D721Med (cell line): ENCODE results near the gene OR2T6.

Source experiments
- DNase-seq: peaks from one replicate; pipeline ENCODE4 v3.0.0; 2011; ENCODE audit warnings: low spot score; ENCODE audit not compliant: insufficient read length
- FAIRE-seq: peaks from 2 replicates; lab custom pipeline; 2011; peaks lifted over from hg19 to GRCh38; lab: Jason Lieb, UNC
- TF ChIP-seq, protein P1 (sequence below): IDR thresholded peaks from 2 replicates; pipeline ENCODE4 v1.5.1; 2012; ENCODE audit warnings: mild to moderate bottlenecking, control low read depth; ENCODE audit not compliant: insufficient read depth; ENCODE audit errors: missing control alignments

The OR2T6 gene, protein sequence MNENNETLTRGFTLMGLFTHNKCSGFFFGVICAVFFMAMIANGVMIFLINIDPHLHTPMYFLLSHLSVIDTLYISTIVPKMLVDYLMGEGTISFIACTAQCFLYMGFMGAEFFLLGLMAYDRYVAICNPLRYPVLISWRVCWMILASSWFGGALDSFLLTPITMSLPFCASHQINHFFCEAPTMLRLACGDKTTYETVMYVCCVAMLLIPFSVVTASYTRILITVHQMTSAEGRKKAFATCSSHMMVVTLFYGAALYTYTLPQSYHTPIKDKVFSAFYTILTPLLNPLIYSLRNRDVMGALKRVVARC

DNA sequence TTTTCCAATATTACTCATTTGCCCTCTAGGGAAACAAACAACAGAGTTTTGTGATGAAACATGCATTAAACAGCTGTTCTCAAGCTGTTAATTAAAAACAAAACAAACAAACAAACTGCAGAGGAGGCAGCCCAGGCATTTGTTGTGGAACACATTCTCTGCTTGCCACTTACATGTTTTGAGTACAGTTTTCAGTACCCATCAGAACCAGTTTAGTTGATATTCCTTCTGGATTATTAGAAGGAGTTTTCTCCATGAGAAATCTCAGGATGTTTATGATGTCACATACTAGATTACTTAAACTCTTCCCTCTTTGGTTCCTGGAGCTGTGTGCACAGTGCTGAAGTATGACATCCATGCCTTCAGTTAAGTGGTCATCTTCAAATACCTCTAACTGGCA lies at the start of gene OR2T6:
Gene OR2T6, plus strand, starts transcription at position 301 of the 400 bp plus-strand sequence. CDS start 11,863 bp downstream, outside the sequence.
- FAIRE-seq = no peak
- TF ChIP-seq, protein P1, sequence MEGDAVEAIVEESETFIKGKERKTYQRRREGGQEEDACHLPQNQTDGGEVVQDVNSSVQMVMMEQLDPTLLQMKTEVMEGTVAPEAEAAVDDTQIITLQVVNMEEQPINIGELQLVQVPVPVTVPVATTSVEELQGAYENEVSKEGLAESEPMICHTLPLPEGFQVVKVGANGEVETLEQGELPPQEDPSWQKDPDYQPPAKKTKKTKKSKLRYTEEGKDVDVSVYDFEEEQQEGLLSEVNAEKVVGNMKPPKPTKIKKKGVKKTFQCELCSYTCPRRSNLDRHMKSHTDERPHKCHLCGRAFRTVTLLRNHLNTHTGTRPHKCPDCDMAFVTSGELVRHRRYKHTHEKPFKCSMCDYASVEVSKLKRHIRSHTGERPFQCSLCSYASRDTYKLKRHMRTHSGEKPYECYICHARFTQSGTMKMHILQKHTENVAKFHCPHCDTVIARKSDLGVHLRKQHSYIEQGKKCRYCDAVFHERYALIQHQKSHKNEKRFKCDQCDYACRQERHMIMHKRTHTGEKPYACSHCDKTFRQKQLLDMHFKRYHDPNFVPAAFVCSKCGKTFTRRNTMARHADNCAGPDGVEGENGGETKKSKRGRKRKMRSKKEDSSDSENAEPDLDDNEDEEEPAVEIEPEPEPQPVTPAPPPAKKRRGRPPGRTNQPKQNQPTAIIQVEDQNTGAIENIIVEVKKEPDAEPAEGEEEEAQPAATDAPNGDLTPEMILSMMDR = no peak
- no peak for DNase-seq

DNA sequence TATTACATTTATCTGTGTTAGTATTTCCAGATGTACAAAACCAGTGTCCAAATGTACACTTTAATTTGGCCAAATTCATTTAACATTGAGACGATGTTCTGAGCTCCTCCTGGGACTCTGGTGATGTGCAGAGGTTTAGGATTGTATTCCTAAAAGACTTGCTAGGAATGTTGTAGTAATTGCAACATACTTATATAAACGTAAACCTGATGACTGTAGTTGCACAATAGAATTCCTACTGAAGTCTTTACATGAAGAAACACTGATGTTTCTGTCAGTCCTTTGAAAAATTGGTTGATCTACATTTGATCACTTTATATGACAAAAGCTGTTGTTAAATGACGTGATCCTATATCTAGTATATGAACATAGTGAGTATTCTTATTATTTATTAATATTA lies 32.1 kb upstream of the OR2T6 start:
- no peak for DNase-seq
- no peak for FAIRE-seq
- TF ChIP-seq, protein P1 = no peak

DNA sequence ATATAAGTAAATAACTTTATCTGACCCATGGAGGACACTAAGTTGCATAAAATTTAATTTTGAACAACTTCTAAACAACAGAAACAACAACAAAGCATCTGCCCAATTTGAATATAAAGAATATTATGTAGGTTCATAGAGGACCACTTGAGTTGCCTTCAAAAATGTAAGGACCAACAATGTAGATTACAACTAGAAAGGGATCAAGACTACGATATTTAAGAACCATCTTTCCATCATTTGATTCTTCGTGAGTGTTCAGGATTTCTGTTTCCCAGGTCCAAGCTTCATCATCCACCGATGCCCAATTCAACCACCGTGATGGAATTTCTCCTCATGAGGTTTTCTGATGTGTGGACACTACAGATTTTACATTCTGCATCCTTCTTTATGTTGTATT lies 27.1 kb upstream of the OR2T6 start, which contains the start of gene OR14C36:
Gene OR14C36, plus strand, starts transcription at position 301 of the 400 bp plus-strand sequence. Its CDS starts 0 bp downstream, at position 301.
- FAIRE-seq (no peak), DNase-seq (no peak)
- TF ChIP-seq, protein P1 = no peak

DNA sequence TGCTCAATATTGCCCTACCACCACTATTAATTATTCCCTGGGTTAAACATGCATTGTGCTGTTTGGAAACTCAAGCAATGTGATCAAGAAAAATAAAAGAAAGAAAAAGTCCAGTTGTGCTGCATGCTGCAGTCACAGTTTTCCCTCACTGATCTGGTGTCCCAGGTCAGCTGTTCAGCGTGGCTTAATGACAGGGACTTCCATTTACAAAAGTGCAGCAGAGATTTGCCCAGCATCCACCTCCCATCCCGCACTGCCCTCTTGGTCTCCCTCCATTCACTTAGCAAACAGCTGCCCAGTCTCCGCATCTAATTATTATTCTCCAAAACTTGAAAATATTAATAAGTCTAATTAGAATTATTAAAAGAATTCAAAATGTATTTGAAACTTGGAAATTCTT lies 16.1 kb upstream of the OR2T6 start:
- DNase-seq (no peak), FAIRE-seq (no peak)
- TF ChIP-seq, protein P1 = no peak

DNA sequence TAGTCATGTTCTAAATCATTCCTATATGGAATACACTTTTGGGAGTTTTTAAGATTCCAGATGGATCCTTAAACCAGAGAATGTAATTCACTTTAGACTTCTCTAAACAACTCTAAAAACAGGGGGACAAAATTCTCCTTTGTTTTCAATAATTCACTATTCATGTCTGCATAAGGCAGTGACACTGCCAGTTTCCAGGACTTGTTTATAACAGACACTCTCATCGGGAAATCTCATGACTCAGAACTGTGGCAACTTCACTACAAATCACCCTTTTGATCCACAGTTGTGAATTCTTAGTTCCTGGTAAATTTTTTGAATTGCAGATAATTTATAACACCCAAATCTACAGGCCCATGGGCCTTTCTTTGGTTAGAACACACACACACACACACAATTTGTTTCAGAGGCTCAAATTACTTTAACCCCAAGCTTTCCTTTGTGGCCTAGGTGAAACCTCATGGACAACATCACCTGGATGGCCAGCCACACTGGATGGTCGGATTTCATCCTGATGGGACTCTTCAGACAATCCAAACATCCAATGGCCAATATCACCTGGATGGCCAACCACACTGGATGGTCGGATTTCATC lies 14.3 kb upstream of the OR2T6 start, which contains the start of gene OR2T4:
Gene OR2T4, plus strand, starts transcription at position 545 of the 595 bp plus-strand sequence. Its CDS starts 0 bp downstream, at position 545.
- TF ChIP-seq, protein P1 = no peak
- no peak for DNase-seq
- FAIRE-seq = no peak

DNA sequence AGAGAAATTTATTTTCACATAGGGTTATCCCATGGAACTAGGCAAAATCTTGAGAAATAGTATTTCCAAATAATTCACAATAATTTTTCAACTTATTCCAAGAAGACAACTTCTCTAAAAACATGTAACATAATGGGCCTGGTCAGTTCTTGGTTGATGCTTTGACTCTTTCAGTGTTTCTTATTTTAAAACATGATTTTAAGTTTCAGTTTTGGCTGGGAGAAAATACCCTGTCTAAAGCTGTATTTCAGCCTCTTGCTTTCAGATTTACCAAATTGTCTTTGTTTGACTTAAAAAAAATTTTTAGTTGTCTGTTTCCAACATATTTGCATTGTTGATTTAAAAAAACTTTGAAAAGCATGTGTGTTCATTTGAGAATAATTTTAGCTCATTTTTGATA lies 8.9 kb upstream of the OR2T6 start:
- TF ChIP-seq, protein P1 = no peak
- no peak for FAIRE-seq
- no peak for DNase-seq

DNA sequence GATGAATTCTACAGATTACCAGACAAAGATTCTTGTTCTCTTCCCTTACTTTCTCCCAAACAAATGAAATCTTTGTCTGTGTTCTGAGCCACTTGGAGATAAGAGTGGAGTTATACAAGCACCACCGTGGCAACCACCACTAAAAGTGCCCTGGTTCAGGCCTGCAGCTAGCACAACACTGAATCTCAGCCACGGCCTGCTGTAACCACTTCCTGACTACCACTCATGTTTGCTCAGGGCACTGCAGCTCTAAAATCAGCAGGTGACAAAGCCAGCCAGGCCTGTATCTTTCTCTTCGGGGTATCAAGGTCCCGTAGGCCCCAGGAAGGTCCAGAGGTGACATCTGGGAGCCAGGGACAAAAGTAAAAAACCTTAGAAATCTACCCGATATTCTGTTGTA lies 3.2 kb upstream of the OR2T6 start:
- DNase-seq = no peak
- FAIRE-seq = no peak
- TF ChIP-seq, protein P1 = no peak
